Left ventricle myocardium inferior (tissue), 1 donor: Measurements from ENCODE around the gene SPTSSA. TPM values are rescaled to one million over a fixed set of nuclear protein-coding genes. Genes with fewer than 3 reads are reported as not detected.
A peak's percentile ranks its signal among the peaks of the same experiment; 100 is the strongest.
"Not testable (repeated sequence)": the region's sequence is repeated elsewhere in the genome, so short reads cannot be mapped to it uniquely, and the experiment has no call there.

Experiments
- DNase-seq: peaks from one replicate; pipeline ENCODE4 v3.0.0-alpha.2; 2020
- H3K27ac ChIP-seq: fragments of 200-600 bp; replicated peaks from 2 replicates; pipeline ENCODE4 v1.8.0; 2021
- H3K27me3 ChIP-seq: fragments of 200-600 bp; 2 replicates; pipeline ENCODE4 v1.8.0; 2021; ENCODE audit warnings: low read depth
- H3K36me3 ChIP-seq: fragments of 200-600 bp; 2 replicates; pipeline ENCODE4 v1.8.0; 2021
- H3K4me1 ChIP-seq: fragments of 200-600 bp; 2 replicates; pipeline ENCODE4 v1.8.0; 2021
- H3K4me3 ChIP-seq: fragments of 200-600 bp; 2 replicates; pipeline ENCODE4 v1.8.0; 2021; ENCODE audit warnings: mild to moderate bottlenecking, moderate library complexity
- H3K9me3 ChIP-seq: fragments of 200-600 bp; replicated peaks from 2 replicates; pipeline ENCODE4 v1.8.0; 2021
- CTCF ChIP-seq: fragments of 200-600 bp; IDR thresholded peaks from 2 replicates; pipeline ENCODE4 v1.8.0; 2021; ENCODE audit warnings: antibody characterized with exemption, mild to moderate bottlenecking, borderline replicate concordance
- intact Hi-C: fragments of 100-400 bp; cut with micrococcal nuclease; formaldehyde crosslinking; loops from one replicate; pipeline ENCODE4 v1.11.0; 2022
- long read RNA-seq: library from polyadenylated mRNA; unstranded; transcript quantifications from one replicate; pipeline ENCODE4 v2.0.0, GENCODE V29; 2021
- total RNA-seq: library from RNA; stranded (reverse); fragmentation: NEBNext Ultra II Directional; extraction: Animal tissue kit (Norgen Biotek cat#: 25700); gene quantifications from one replicate; pipeline ENCODE4 v1.2.1, GENCODE V29; 2021
- donor health status: DM: no; HTN: yes; CAD: no; lungs with severe emphysema.

SPTSSA gene
- 13.5 TPM for total RNA-seq
- long read RNA-seq, partial matches to known transcripts = 0 of 3 reads
- long read RNA-seq, other reads (novel, unspliced or antisense) = 0 of 3 reads

- TF ChIP-seq CTCF = no peak
- Histone ChIP-seq H3K36me3 (no peaks in the 10 kb centered on the region), H3K9me3 (no peaks in the 10 kb centered on the region), H3K27ac (peak within 1 kb of the TSS; percentile 94), H3K27me3 (no peaks in the 10 kb centered on the region), H3K4me1 (peaks cover 23% of the 10 kb centered on the region), H3K4me3 (peak within 1 kb of the TSS; percentile 80)
- intact Hi-C loops = no loop called here
- DNase-seq = peak; percentile 94
These were observed at the start of gene SPTSSA for GRCh38 chr14:34462132-34462893. SPTSSA (minus strand) TSS chr14:34462240; CDS start chr14:34462207, 33 bp downstream.

GRCh38 chr14:34507884-34508283 lies 45.8 kb upstream of the SPTSSA start:
- TF ChIP-seq CTCF = no peak
- intact Hi-C loops = no loop called here
- Histone ChIP-seq H3K36me3 (no peaks in the 10 kb centered on the region), H3K27me3 (no peaks in the 10 kb centered on the region), H3K27ac (no peak overlapping the region), H3K4me3 (no peak overlapping the region), H3K9me3 (no peaks in the 10 kb centered on the region), H3K4me1 (no peaks in the 10 kb centered on the region)
- DNase-seq = no peak

DNA sequence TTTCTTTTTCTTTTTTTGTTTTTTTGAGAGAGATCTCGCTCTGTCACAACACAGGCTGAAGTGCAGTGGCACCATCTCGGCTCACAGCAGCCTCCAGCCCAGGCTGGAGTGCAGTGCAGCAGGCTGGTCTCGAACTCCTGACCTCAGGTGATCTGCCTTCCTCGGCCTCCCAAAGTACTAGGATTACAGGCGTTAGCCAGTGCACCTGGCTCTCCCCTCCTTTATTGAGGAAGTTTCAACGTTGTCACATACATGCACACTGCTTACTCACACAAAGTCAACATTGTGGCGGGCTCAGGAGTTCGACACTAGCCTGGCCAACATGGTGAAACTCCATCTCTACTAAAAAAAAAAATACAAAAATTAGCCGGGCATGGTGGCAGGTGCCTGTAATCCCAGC lies 45.4 kb upstream of the SPTSSA start:
- H3K4me3 ChIP-seq = no peak overlapping the region
- H3K4me1 ChIP-seq = peaks cover 4% of the 10 kb centered on the region
- H3K27me3 ChIP-seq = no peaks in the 10 kb centered on the region
- intact Hi-C loops = no loop called here
- no peak overlapping the region for H3K27ac ChIP-seq
- H3K36me3 ChIP-seq = no peaks in the 10 kb centered on the region
- no peak for DNase-seq
- H3K9me3 ChIP-seq = no peaks in the 10 kb centered on the region
- TF ChIP-seq CTCF = no peak

GRCh38 chr14:34505124-34505491 lies 43.1 kb upstream of the SPTSSA start:
- DNase-seq, H3K9me3 ChIP-seq, H3K27me3 ChIP-seq, H3K4me1 ChIP-seq, intact Hi-C loops, H3K4me3 ChIP-seq, H3K27ac ChIP-seq, H3K36me3 ChIP-seq: not testable (repeated sequence)

- H3K27ac ChIP-seq, H3K9me3 ChIP-seq, H3K4me1 ChIP-seq, H3K27me3 ChIP-seq, intact Hi-C loops, DNase-seq, H3K4me3 ChIP-seq, H3K36me3 ChIP-seq: not testable (repeated sequence)
These were observed 42.0 kb upstream of the SPTSSA start for GRCh38 chr14:34504027-34504426.

DNA sequence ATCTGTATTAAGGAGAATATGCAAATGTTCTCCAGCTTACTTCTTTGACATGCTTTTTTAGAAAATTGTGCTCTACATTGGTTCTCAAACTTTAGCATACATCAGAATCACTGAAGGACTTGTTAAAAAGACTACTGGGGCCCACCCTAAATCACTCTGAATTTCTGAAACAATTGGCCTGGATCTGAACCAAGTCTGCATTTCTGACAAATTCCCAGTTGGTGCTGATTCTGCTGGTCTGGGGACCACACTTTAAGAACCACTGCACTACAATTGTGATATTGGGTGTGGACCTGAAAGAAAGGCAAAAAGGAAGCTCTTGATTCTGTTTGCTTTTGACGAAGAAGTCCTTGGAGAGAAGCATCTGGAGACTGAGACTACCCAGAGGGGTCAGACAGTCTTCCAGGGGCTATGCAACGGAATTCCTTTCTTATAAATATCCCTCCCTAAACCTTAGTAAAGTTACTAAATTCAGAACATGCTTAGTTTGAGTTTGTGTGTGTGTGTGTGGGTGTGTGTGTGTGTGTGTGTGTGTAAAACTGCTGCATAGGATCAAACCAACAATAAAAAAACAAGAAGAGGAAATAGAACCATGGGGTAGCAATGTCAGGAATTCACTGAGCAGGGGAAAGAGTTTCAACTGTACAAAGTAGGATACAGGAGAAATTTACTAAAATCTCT lies 40.6 kb upstream of the SPTSSA start:
- intact Hi-C loops = no loop called here
- no peak for DNase-seq
- TF ChIP-seq CTCF = no peak
- Histone ChIP-seq H3K4me3 (no peak overlapping the region), H3K27me3 (no peaks in the 10 kb centered on the region), H3K27ac (peak overlapping the region; percentile 28), H3K36me3 (no peaks in the 10 kb centered on the region), H3K9me3 (no peaks in the 10 kb centered on the region), H3K4me1 (peaks cover 7% of the 10 kb centered on the region)
